NCI-H748 (cell line): ENCODE measurements around the gene HINT1.

ENCODE experiments used
- DNase-seq: peaks from one replicate; lab custom pipeline; 2025; ENCODE audit not compliant: unreplicated experiment; lab: John Stamatoyannopoulos, UW

HINT1 gene

DNA sequence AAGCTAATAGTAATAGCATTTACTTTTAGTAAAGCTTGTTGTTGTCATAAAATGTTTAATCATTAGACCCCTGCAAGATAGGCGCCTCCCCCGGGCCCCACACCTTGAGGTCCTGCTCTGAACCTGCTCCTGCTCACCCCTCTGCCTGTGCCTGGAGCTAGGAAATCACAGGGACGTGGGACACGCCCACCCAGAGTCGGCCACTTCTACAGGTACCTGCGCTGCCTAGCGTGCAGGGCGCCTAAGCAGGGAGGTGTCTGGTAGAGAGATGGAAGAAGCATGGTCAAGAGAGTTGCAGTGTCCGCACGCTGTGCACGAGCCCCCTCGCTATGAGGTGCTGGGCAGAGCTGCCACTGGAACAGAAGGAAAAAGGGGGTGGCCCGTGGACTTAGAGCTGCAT lies 52.6 kb downstream of the HINT1 start:
- peak; percentile 19 for DNase-seq

DNA sequence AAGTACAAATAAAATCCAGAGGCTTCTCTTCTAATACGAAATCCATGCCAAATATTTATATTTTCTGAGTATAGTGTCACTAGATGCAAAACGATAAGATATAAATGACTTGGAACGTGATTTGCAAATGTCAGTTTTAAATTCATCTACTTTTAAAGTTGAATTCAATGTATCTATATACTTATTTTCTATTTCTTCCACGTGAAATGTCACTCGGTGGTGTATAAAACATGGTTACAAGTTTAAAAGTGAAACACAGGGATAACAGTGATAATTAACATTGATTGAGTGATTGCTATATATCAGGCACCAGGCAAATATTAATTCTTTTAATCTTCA lies 54.8 kb downstream of the HINT1 start:
- DNase-seq, result no peak

DNA sequence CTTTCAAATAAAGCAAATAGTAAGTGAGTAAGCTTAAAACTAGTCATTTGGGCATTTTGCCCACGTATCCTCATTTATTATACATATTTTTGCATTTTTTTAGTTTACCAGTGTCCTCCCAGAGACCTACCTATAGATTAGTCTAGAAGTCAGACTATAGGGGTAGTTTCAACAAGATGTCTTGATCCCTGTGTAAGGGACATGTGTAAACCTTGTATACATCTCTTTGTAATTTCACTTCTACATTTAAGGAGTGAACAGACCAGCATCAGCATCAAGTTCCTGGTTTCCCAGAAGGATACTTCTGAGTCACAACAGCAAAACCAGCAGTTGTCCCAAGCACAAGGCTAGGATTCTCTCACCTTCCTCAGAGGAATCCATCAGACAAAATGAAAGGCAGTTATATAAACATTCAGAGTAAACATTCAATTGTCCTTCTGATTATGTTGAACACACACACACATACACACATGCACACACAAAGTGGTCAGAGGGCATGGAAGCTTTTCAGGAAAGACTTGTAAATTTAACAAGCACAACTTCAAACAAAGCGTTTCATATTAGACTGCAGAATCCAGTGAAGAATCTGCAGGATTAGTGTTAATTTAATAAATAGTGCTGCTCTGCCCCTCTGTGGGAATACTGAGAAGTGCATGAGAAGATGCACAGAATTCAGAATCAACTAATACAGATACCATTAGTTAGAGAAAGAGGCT lies 55.4 kb downstream of the HINT1 start:
- peak; percentile 64 for DNase-seq
